MM.1S (cell line): Measurements from ENCODE around the gene SLC16A7.

Source experiments
- EZH2 ChIP-seq: fragments of 300-600 bp; sonication (generic); optimal IDR thresholded peaks from 2 replicates; pipeline ENCODE3; 2017; ENCODE audit warnings: low read depth, mild to moderate bottlenecking, antibody characterized with exemption, low read length, mixed read lengths
- TF ChIP-seq, protein P1 (sequence below): fragments of 300-600 bp; sonication (generic); IDR thresholded peaks from 2 replicates; pipeline ENCODE4 v1.5.1; 2016; ENCODE audit warnings: antibody characterized with exemption, low read length, mixed read lengths

DNA sequence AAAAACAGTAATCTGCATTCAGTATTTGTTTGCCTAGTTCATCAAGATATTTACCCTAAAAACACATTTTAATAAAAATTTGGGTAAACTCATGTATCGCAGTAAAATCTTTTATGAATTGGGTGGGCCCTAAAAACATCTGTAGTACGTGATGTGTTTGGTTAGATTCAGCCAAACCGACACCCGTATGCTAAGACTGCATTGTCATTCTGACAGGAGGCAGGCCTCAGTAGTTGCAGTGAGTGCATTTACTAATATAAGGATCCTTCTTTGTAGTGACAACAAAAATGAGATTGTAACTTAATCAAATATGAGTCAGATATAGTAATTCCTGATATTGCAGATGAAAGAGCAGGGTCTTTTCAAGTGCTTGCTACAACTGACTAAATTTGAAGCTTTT lies 191.8 kb downstream of the SLC16A7 start:
- TF ChIP-seq, protein P1, sequence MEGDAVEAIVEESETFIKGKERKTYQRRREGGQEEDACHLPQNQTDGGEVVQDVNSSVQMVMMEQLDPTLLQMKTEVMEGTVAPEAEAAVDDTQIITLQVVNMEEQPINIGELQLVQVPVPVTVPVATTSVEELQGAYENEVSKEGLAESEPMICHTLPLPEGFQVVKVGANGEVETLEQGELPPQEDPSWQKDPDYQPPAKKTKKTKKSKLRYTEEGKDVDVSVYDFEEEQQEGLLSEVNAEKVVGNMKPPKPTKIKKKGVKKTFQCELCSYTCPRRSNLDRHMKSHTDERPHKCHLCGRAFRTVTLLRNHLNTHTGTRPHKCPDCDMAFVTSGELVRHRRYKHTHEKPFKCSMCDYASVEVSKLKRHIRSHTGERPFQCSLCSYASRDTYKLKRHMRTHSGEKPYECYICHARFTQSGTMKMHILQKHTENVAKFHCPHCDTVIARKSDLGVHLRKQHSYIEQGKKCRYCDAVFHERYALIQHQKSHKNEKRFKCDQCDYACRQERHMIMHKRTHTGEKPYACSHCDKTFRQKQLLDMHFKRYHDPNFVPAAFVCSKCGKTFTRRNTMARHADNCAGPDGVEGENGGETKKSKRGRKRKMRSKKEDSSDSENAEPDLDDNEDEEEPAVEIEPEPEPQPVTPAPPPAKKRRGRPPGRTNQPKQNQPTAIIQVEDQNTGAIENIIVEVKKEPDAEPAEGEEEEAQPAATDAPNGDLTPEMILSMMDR, result no peak
- no peak for TF ChIP-seq EZH2
